GM23248 (cell line): ENCODE results near the gene BIRC7.

Experiments
- EZH2 ChIP-seq: fragments of 200-600 bp; sonication (generic); IDR thresholded peaks from 2 replicates; pipeline ENCODE4 v1.6.1; 2018; ENCODE audit warnings: antibody characterized with exemption, mild to moderate bottlenecking; ENCODE audit not compliant: insufficient read depth, poor library complexity, severe bottlenecking
- EZH2phosphoT487 ChIP-seq: fragments of 200-600 bp; sonication (generic); IDR thresholded peaks from 2 replicates; pipeline ENCODE4 v1.6.1; 2018; ENCODE audit warnings: antibody characterized with exemption, moderate library complexity, mild to moderate bottlenecking, low read depth; ENCODE audit not compliant: insufficient read depth

- TF ChIP-seq EZH2 (no peak), EZH2phosphoT487 (no peak)
Observed at GRCh38 chr20:63269724-63270123, 34.0 kb downstream of the BIRC7 start.
